Measurements from ENCODE around the gene P2RX6. TPM values are rescaled to one million over a fixed set of nuclear protein-coding genes. Genes with fewer than 3 reads are reported as not detected.

P2RX6 gene
- total RNA-seq, 4 donors from 2014 or later = 17.6 to 68.9 (median 33.3) TPM

GRCh38 chr22:21067075-21067900 lies 52.3 kb downstream of the P2RX6 start:
- Histone ChIP-seq H3K9me3 (no peaks in the 10 kb centered on the region), H3K27ac (no peak overlapping the region), H3K36me3 (no peaks in the 10 kb centered on the region), H3K4me1 (no peaks in the 10 kb centered on the region), H3K27me3 (no peaks in the 10 kb centered on the region), H3K4me3 (no peak overlapping the region)
- DNase-seq (no peak), ATAC-seq (no peak)
- intact Hi-C loops (cut with DNase I; ENCODE audit: low total_unique reads) (no loop called here), in situ Hi-C loops (cut with MboI; ENCODE audit: low sequenced_read_pairs in 4 of 4) (no loop called here)
- no peak for TF ChIP-seq POLR2A (IDR thresholded peaks at IDR 0.05)
- no peak for TF ChIP-seq CTCF (IDR thresholded peaks at IDR 0.05 in 4 of 5, conservative IDR thresholded peaks at IDR 0.05 in 1 of 5)

GRCh38 chr22:21067901-21068680 lies 53.1 kb downstream of the P2RX6 start:
- intact Hi-C loops (cut with DNase I; ENCODE audit: low total_unique reads) = no loop called here
- TF ChIP-seq CTCF (IDR thresholded peaks at IDR 0.05 in 4 of 5, conservative IDR thresholded peaks at IDR 0.05 in 1 of 5) = no peak
- no peak for TF ChIP-seq POLR2A (IDR thresholded peaks at IDR 0.05)
- Histone ChIP-seq H3K4me3 (no peak overlapping the region), H3K27ac (no peak overlapping the region), H3K4me1 (no peaks in the 10 kb centered on the region), H3K9me3 (no peaks in the 10 kb centered on the region), H3K36me3 (no peaks in the 10 kb centered on the region), H3K27me3 (no peaks in the 10 kb centered on the region)
- no peak for DNase-seq
- in situ Hi-C loops (cut with MboI; ENCODE audit: low sequenced_read_pairs in 4 of 4) = no loop called here
- ATAC-seq = no peak

GRCh38 chr22:21068681-21069276 lies 53.8 kb downstream of the P2RX6 start:
- H3K9me3 ChIP-seq = no peaks in the 10 kb centered on the region
- intact Hi-C loops (cut with DNase I; ENCODE audit: low total_unique reads) (no loop called here), in situ Hi-C loops (cut with MboI; ENCODE audit: low sequenced_read_pairs in 4 of 4) (no loop called here)
- no peaks in the 10 kb centered on the region for H3K27me3 ChIP-seq
- H3K4me1 ChIP-seq = no peaks in the 10 kb centered on the region
- H3K27ac ChIP-seq = no peak overlapping the region
- ATAC-seq (no peak), DNase-seq (no peak)
- TF ChIP-seq POLR2A (IDR thresholded peaks at IDR 0.05) (no peak), CTCF (IDR thresholded peaks at IDR 0.05 in 4 of 5, conservative IDR thresholded peaks at IDR 0.05 in 1 of 5) (no peak)
- no peak overlapping the region for H3K4me3 ChIP-seq
- no peaks in the 10 kb centered on the region for H3K36me3 ChIP-seq

- Histone ChIP-seq H3K4me1 (no peaks in the 10 kb centered on the region), H3K27me3 (no peaks in the 10 kb centered on the region), H3K27ac (no peak overlapping the region), H3K4me3 (no peak overlapping the region), H3K9me3 (no peaks in the 10 kb centered on the region), H3K36me3 (no peaks in the 10 kb centered on the region)
- TF ChIP-seq POLR2A (IDR thresholded peaks at IDR 0.05) (no peak), CTCF (IDR thresholded peaks at IDR 0.05 in 4 of 5, conservative IDR thresholded peaks at IDR 0.05 in 1 of 5) (no peak)
- ATAC-seq (no peak), DNase-seq (no peak)
- intact Hi-C loops (cut with DNase I; ENCODE audit: low total_unique reads) = no loop called here
- in situ Hi-C loops (cut with MboI; ENCODE audit: low sequenced_read_pairs in 4 of 4) = no loop called here
Observed at GRCh38 chr22:21069375-21069774, 54.4 kb downstream of the P2RX6 start.

All from gastrocnemius medialis (tissue), 4 donors.